Tibial nerve (tissue), 4 donors: ENCODE results near the gene ETFA.

ENCODE experiments used
- EP300 ChIP-seq, 2 donors: sonication (generic); formaldehyde crosslinking; IDR thresholded peaks; one replicate each; pipeline ENCODE4 v1.6.1; 2017; ENCODE audit warnings: antibody characterized with exemption in 2 of 2, mild to moderate bottlenecking in 1 of 2
- POLR2A ChIP-seq, 2 donors: fragments of 450-650 bp; IDR thresholded peaks; one replicate each; pipeline ENCODE4 v1.6.1; 2017; ENCODE audit warnings: antibody characterized with exemption in 2 of 2, mild to moderate bottlenecking in 2 of 2, moderate library complexity in 2 of 2
- TF ChIP-seq, protein P1 (sequence below), 5 experiments: fragments of 200-600 bp in 3 of 5; fragments of 450-650 bp in 2 of 5; sonication (generic) in 3 of 5; IDR thresholded peaks; one replicate each; pipeline ENCODE4 v1.5.1; 2016 to 2019; ENCODE audit warnings: antibody characterized with exemption in 5 of 5, mild to moderate bottlenecking in 3 of 5, moderate library complexity in 2 of 5

- TF ChIP-seq, protein P1, sequence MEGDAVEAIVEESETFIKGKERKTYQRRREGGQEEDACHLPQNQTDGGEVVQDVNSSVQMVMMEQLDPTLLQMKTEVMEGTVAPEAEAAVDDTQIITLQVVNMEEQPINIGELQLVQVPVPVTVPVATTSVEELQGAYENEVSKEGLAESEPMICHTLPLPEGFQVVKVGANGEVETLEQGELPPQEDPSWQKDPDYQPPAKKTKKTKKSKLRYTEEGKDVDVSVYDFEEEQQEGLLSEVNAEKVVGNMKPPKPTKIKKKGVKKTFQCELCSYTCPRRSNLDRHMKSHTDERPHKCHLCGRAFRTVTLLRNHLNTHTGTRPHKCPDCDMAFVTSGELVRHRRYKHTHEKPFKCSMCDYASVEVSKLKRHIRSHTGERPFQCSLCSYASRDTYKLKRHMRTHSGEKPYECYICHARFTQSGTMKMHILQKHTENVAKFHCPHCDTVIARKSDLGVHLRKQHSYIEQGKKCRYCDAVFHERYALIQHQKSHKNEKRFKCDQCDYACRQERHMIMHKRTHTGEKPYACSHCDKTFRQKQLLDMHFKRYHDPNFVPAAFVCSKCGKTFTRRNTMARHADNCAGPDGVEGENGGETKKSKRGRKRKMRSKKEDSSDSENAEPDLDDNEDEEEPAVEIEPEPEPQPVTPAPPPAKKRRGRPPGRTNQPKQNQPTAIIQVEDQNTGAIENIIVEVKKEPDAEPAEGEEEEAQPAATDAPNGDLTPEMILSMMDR (IDR thresholded peaks at IDR 0.05) = no peak
- TF ChIP-seq POLR2A (IDR thresholded peaks at IDR 0.05) (no peak), EP300 (IDR thresholded peaks at IDR 0.05) (no peak)
Observed at GRCh38 chr15:76187163-76187562, 124.1 kb downstream of the ETFA start.
